B cell (primary cell): ENCODE data around the gene RP2. TPM values are rescaled to one million over a fixed set of nuclear protein-coding genes. Genes with fewer than 3 reads are reported as not detected.

ENCODE experiments used
- ATAC-seq: fragments of 200-7000 bp; cut with Tn5 transposase; one replicate; pipeline ENCODE4 v1.10.0; 2021; ENCODE audit warnings: low read depth, mild to moderate bottlenecking, moderate number of reproducible peaks, moderate library complexity
- CTCF ChIA-PET: fragments of 350-600 bp; sonication (Branson Sonifier 250); formaldehyde crosslinking; loops from one replicate; lab custom pipeline; 2021; ENCODE audit warnings: antibody characterized with exemption, inconsistent platforms; lab: Charles Lee
- POLR2A ChIA-PET: fragments of 350-600 bp; sonication (Branson Sonifier 250); formaldehyde crosslinking; loops from one replicate; lab custom pipeline; 2021; ENCODE audit warnings: antibody characterized with exemption; lab: Charles Lee
- DNase-seq: peaks from one replicate; pipeline ENCODE4 v3.0.0; 2013
- H2AFZ ChIP-seq: 2 replicates; pipeline ENCODE4 v1.6.1; 2012; ENCODE audit warnings: mild to moderate bottlenecking, low read depth, low read length; ENCODE audit not compliant: insufficient read depth, poor library complexity, severe bottlenecking
- H3K27ac ChIP-seq, 2 donors: 1 replicate in 1 of 2; 2 replicates in 1 of 2; pipeline ENCODE4 v1.5.1; 2012 to 2013; ENCODE audit warnings: low read length in 2 of 2, mild to moderate bottlenecking in 2 of 2, moderate library complexity in 1 of 2
- H3K27me3 ChIP-seq, 4 experiments: fragments of 200-600 bp in 1 of 4; sonication (generic) in 1 of 4; replicated peaks in 1 of 4; 1 replicate in 2 of 4; 2 replicates in 2 of 4; pipeline versions ENCODE4 v1.6.1 to v1.7.0; 2013 to 2016; ENCODE audit warnings: low read length in 3 of 4, mild to moderate bottlenecking in 2 of 4, mixed read lengths in 1 of 4, moderate library complexity in 1 of 4; ENCODE audit not compliant: insufficient read depth in 4 of 4, control insufficient read depth in 3 of 4; ENCODE audit errors: control extremely low read depth in 1 of 4
- H3K36me3 ChIP-seq, 2 experiments: replicated peaks in 1 of 2; 1 replicate in 1 of 2; 2 replicates in 1 of 2; pipeline versions ENCODE4 v1.6.1 to v1.7.1; 2013; ENCODE audit warnings: low read length in 1 of 2; ENCODE audit not compliant: insufficient read depth in 2 of 2, control insufficient read depth in 1 of 2; ENCODE audit errors: control extremely low read depth in 1 of 2, extremely low read depth in 1 of 2
- H3K4me1 ChIP-seq, 2 donors: fragments of 200-600 bp in 1 of 2; sonication (generic) in 1 of 2; 1 replicate in 1 of 2; 2 replicates in 1 of 2; pipeline versions ENCODE4 v1.5.1 to v1.6.1; 2013 to 2017; ENCODE audit warnings: low read length in 2 of 2; ENCODE audit not compliant: control insufficient read depth in 2 of 2, insufficient read depth in 2 of 2
- H3K4me2 ChIP-seq: replicated peaks from 2 replicates; pipeline ENCODE3; 2012; ENCODE audit warnings: mild to moderate bottlenecking, low read depth, low read length; ENCODE audit not compliant: poor library complexity, severe bottlenecking
- H3K4me3 ChIP-seq, 5 experiments: fragments of 200-600 bp in 1 of 5; sonication (generic) in 1 of 5; 1 replicate in 3 of 5; 2 replicates in 2 of 5; pipeline versions ENCODE4 v1.5.1 to v1.7.0; 2011 to 2016; ENCODE audit warnings: low read length in 4 of 5, mild to moderate bottlenecking in 4 of 5, low read depth in 2 of 5, control low read depth in 1 of 5, moderate library complexity in 1 of 5; ENCODE audit not compliant: insufficient read depth in 1 of 5; ENCODE audit errors: control extremely low read depth in 1 of 5, extremely low read depth in 1 of 5
- H3K79me2 ChIP-seq: fragments of 200-600 bp; sonication (generic); one replicate; pipeline ENCODE4 v1.6.0; 2016; ENCODE audit warnings: low read length; ENCODE audit not compliant: control insufficient read depth, insufficient read depth
- H3K9ac ChIP-seq: fragments of 200-600 bp; sonication (generic); 2 replicates; pipeline ENCODE4 v1.6.1; 2017; ENCODE audit warnings: mild to moderate bottlenecking, low read length, moderate library complexity
- H3K9me3 ChIP-seq, 3 donors: one replicate each; pipeline versions ENCODE4 v1.6.1 to v1.7.1; 2013; ENCODE audit warnings: low read length in 2 of 3; ENCODE audit not compliant: control insufficient read depth in 2 of 3, insufficient read depth in 1 of 3; ENCODE audit errors: control extremely low read depth in 1 of 3
- H4K20me1 ChIP-seq: 2 replicates; pipeline ENCODE4 v1.6.0; 2012; ENCODE audit warnings: mild to moderate bottlenecking, low read length; ENCODE audit not compliant: insufficient read depth, control insufficient read depth, poor library complexity, severe bottlenecking
- H3K27ac Mint-ChIP-seq: one replicate; pipeline ENCODE4 v1.8.0; 2021; ENCODE audit warnings: mixed read lengths
- H3K27me3 Mint-ChIP-seq: one replicate; pipeline ENCODE4 v1.8.0; 2021; ENCODE audit warnings: mixed read lengths
- H3K4me1 Mint-ChIP-seq: one replicate; pipeline ENCODE4 v1.8.0; 2021; ENCODE audit warnings: mixed read lengths
- H3K4me3 Mint-ChIP-seq: one replicate; pipeline ENCODE4 v1.8.0; 2021; ENCODE audit warnings: mixed read lengths
- H3K9me3 Mint-ChIP-seq: one replicate; pipeline ENCODE4 v1.8.0; 2022; ENCODE audit warnings: mixed read lengths; ENCODE audit not compliant: insufficient read depth
- CTCF ChIP-seq: fragments of 200-600 bp; IDR thresholded peaks from one replicate; pipeline ENCODE4 v1.8.0; 2022; ENCODE audit warnings: antibody characterized with exemption, mild to moderate bottlenecking
- EZH2 ChIP-seq: IDR thresholded peaks from 2 replicates; pipeline ENCODE4 v1.6.1; 2012; ENCODE audit warnings: borderline replicate concordance, low read depth, mild to moderate bottlenecking, moderate library complexity, low read length; ENCODE audit not compliant: insufficient read depth, poor library complexity, severe bottlenecking
- WGBS: methylation state at CpG from one replicate; pipeline ENCODE4 v1.1.5; 2013; ENCODE audit warnings: missing lambda C conversion rate; ENCODE audit not compliant: insufficient coverage; 5-methylcytosine and 5-hydroxymethylcytosine counted together
- intact Hi-C: fragments of 100-400 bp; cut with micrococcal nuclease; formaldehyde crosslinking; loops from one replicate; pipeline ENCODE4 v1.10.0; 2022
- polyA plus RNA-seq: library from polyadenylated mRNA; depleted of rRNA; stranded (reverse); fragments of >200 nt; gene quantifications from 2 replicates; pipeline ENCODE4 v1.2.3, GENCODE V29; 2012
- total RNA-seq, 2 donors: library from RNA; stranded (reverse); fragments of 120-200 nt in 1 of 2; gene quantifications; 1 replicate in 1 of 2; 2 replicates in 1 of 2; pipeline versions ENCODE4 v1.2.3 to v1.2.4, GENCODE V29; 2013 to 2022

The RP2 gene
- total and polyA plus RNA-seq, 2 donors (not counting 1 experiment from before 2014, with no cell fraction given), result 5.5 to 14.9 TPM

- DNase-seq, result no peak
- H3K9me3 ChIP-seq, result no peaks in the 10 kb centered on the region
- ATAC-seq, result no peak
- Mint-ChIP-seq H3K4me1 (peaks cover 33% of the 10 kb centered on the region), H3K27ac (no peak overlapping the region), H3K4me3 (peak overlapping the region; percentile 53), H3K9me3 (no peaks in the 10 kb centered on the region), H3K27me3 (no peaks in the 10 kb centered on the region)
- H3K4me2 ChIP-seq, result peak overlapping the region; percentile 59
- H4K20me1 ChIP-seq, result no peaks in the 10 kb centered on the region
- H3K4me3 ChIP-seq, result no peak overlapping the region
- POLR2A ChIA-PET, result no interaction called here
- peak overlapping the region in 1 of 2 donors; percentile 59 for H3K27ac ChIP-seq
- H3K79me2 ChIP-seq, result peaks cover 52% of the 10 kb centered on the region
- H3K4me1 ChIP-seq, result peaks cover 18 to 21% of the 10 kb centered on the region in 2 donors
- intact Hi-C loops, result no loop called here
- H3K9ac ChIP-seq, result no peak overlapping the region
- TF ChIP-seq CTCF, result no peak
- no peak for TF ChIP-seq EZH2
- H2AFZ ChIP-seq, result no peak overlapping the region
- CTCF ChIA-PET, result no interaction called here
- WGBS, result no CpG with 5 or more reads among the region's 1 CpG
- H3K27me3 ChIP-seq, result no peaks in the 10 kb centered on the region
- no peaks in the 10 kb centered on the region for H3K36me3 ChIP-seq
Observed at GRCh38 chrX:46840946-46841345, 4.1 kb downstream of the RP2 start.

GRCh38 chrX:46841346-46841745, 4.5 kb downstream of the RP2 start:
- DNase-seq (peak; percentile 19), ATAC-seq (no peak)
- no peaks in the 10 kb centered on the region for H4K20me1 ChIP-seq
- peaks cover 18% of the 10 kb centered on the region in 2 donors for H3K4me1 ChIP-seq
- H3K27ac ChIP-seq, result peak overlapping the region in 1 of 2 donors; percentile 59
- H3K36me3 ChIP-seq, result no peaks in the 10 kb centered on the region
- Mint-ChIP-seq H3K4me3 (peak overlapping the region; percentile 53), H3K9me3 (no peaks in the 10 kb centered on the region), H3K27ac (no peak overlapping the region), H3K4me1 (peaks cover 30% of the 10 kb centered on the region), H3K27me3 (no peaks in the 10 kb centered on the region)
- no peak overlapping the region for H3K9ac ChIP-seq
- POLR2A ChIA-PET, result no interaction called here
- H3K9me3 ChIP-seq, result no peaks in the 10 kb centered on the region
- CTCF ChIA-PET, result no interaction called here
- no peak overlapping the region for H3K4me3 ChIP-seq
- no peak overlapping the region for H2AFZ ChIP-seq
- TF ChIP-seq CTCF, result no peak
- TF ChIP-seq EZH2, result no peak
- H3K27me3 ChIP-seq, result no peaks in the 10 kb centered on the region
- WGBS, result 17% methylated on average over 1 of the region's 1 CpG
- peak overlapping the region; percentile 59 for H3K4me2 ChIP-seq
- H3K79me2 ChIP-seq, result peaks cover 56% of the 10 kb centered on the region
- intact Hi-C loops, result no loop called here
